HUES64 (cell line): ENCODE data around the gene TMEM253.

Source experiments
- H3K27ac ChIP-seq: 2 replicates; pipeline ENCODE4 v1.7.0; 2013; ENCODE audit warnings: low read depth, low read length, inconsistent platforms
- H3K27me3 ChIP-seq: 2 replicates; pipeline ENCODE4 v1.6.1; 2013; ENCODE audit warnings: mild to moderate bottlenecking, low read length; ENCODE audit not compliant: insufficient read depth
- H3K36me3 ChIP-seq: 2 replicates; pipeline ENCODE4 v1.6.1; 2013; ENCODE audit warnings: mild to moderate bottlenecking, low read length; ENCODE audit not compliant: insufficient read depth
- H3K4me1 ChIP-seq: 2 replicates; pipeline ENCODE4 v1.6.1; 2013; ENCODE audit warnings: mild to moderate bottlenecking, low read length, moderate library complexity; ENCODE audit not compliant: insufficient read depth
- H3K4me3 ChIP-seq: 2 replicates; pipeline ENCODE4 v1.5.1; 2013; ENCODE audit warnings: mild to moderate bottlenecking, low read length, moderate library complexity
- H3K9ac ChIP-seq: 2 replicates; pipeline ENCODE4 v1.6.1; 2013; ENCODE audit warnings: mild to moderate bottlenecking, low read depth, low read length
- H3K9me3 ChIP-seq: 2 replicates; pipeline ENCODE4 v1.6.1; 2013; ENCODE audit warnings: low read depth, low read length; ENCODE audit not compliant: insufficient read depth
- WGBS: fragments of 150-250, 120-280 bp; methylation state at CpG from one replicate; pipeline ENCODE4 v1.1.7; 2013; ENCODE audit warnings: missing lambda C conversion rate; 5-methylcytosine and 5-hydroxymethylcytosine counted together

TMEM253 gene

GRCh38 chr14:21092273-21093011, 8.4 kb upstream of the TMEM253 start:
- H3K9me3 ChIP-seq: no peaks in the 10 kb centered on the region
- H3K36me3 ChIP-seq: peaks cover 55% of the 10 kb centered on the region
- H3K9ac ChIP-seq: peak overlapping the region; percentile 8; the same call in 1 of the 2 replicates
- no peak overlapping the region for H3K4me3 ChIP-seq
- H3K4me1 ChIP-seq: peaks cover 38% of the 10 kb centered on the region
- 70% methylated on average over 59 of the region's 59 CpGs for WGBS
- no peaks in the 10 kb centered on the region for H3K27me3 ChIP-seq
- H3K27ac ChIP-seq: peak overlapping the region; percentile 37; the same call in 1 of the 2 replicates

GRCh38 chr14:21093018-21093417, 7.8 kb upstream of the TMEM253 start:
- H3K27ac ChIP-seq: 0 out of 2 replicates have a peak overlapping the region, but pooled peaks have one; percentile 3
- H3K4me3 ChIP-seq: no peak overlapping the region; the same call in 1 of the 2 replicates
- no peaks in the 10 kb centered on the region for H3K9me3 ChIP-seq
- WGBS: 86% methylated on average over 36 of the region's 36 CpGs
- H3K4me1 ChIP-seq: peaks cover 38% of the 10 kb centered on the region
- H3K36me3 ChIP-seq: peaks cover 54% of the 10 kb centered on the region
- no peaks in the 10 kb centered on the region for H3K27me3 ChIP-seq
- H3K9ac ChIP-seq: no peak overlapping the region; the same call in 1 of the 2 replicates

- peaks cover 40% of the 10 kb centered on the region for H3K4me1 ChIP-seq
- 10% methylated on average over 6 of the region's 7 CpGs for WGBS
- no peaks in the 10 kb centered on the region for H3K27me3 ChIP-seq
- H3K27ac ChIP-seq: peak overlapping the region; percentile 92
- H3K4me3 ChIP-seq: peak overlapping the region; percentile 55
- peaks cover 44% of the 10 kb centered on the region for H3K36me3 ChIP-seq
- H3K9me3 ChIP-seq: no peaks in the 10 kb centered on the region
- H3K9ac ChIP-seq: peak overlapping the region; percentile 74
Measured at GRCh38 chr14:21093769-21094681, 6.8 kb upstream of the TMEM253 start.

GRCh38 chr14:21095430-21096205, 5.2 kb upstream of the TMEM253 start:
- no peak overlapping the region for H3K9ac ChIP-seq
- no peaks in the 10 kb centered on the region for H3K27me3 ChIP-seq
- H3K27ac ChIP-seq: peak overlapping the region; percentile 56; the same call in 1 of the 2 replicates
- H3K4me3 ChIP-seq: peak overlapping the region; percentile 72
- peaks cover 49% of the 10 kb centered on the region for H3K4me1 ChIP-seq
- 90% methylated on average over 6 of the region's 6 CpGs for WGBS
- H3K9me3 ChIP-seq: no peaks in the 10 kb centered on the region
- H3K36me3 ChIP-seq: peaks cover 28% of the 10 kb centered on the region

- H3K9ac ChIP-seq: no peak overlapping the region
Measured at GRCh38 chr14:21096438-21096837, 4.4 kb upstream of the TMEM253 start.

GRCh38 chr14:21096978-21097635, 3.8 kb upstream of the TMEM253 start:
- peak overlapping the region; percentile 72 for H3K4me3 ChIP-seq

More at GRCh38 chr14:21096438-21096837, 4.4 kb upstream of the TMEM253 start:
- H3K27ac ChIP-seq: peak overlapping the region; percentile 41; the same call in 1 of the 2 replicates
- peaks cover 19% of the 10 kb centered on the region for H3K36me3 ChIP-seq
- H3K9me3 ChIP-seq: no peaks in the 10 kb centered on the region
- peak overlapping the region; percentile 72 for H3K4me3 ChIP-seq
- WGBS: 88% methylated on average over 3 of the region's 3 CpGs
- H3K27me3 ChIP-seq: no peaks in the 10 kb centered on the region
- H3K4me1 ChIP-seq: peaks cover 50% of the 10 kb centered on the region

GRCh38 chr14:21097636-21098075, 3.2 kb upstream of the TMEM253 start:
- peak overlapping the region; percentile 94 for H3K27ac ChIP-seq

More at GRCh38 chr14:21096978-21097635, 3.8 kb upstream of the TMEM253 start:
- 32% methylated on average over 7 of the region's 10 CpGs for WGBS
- Histone ChIP-seq H3K27ac (peak overlapping the region; percentile 94), H3K36me3 (peaks cover 13% of the 10 kb centered on the region), H3K9me3 (no peaks in the 10 kb centered on the region), H3K9ac (peak overlapping the region; percentile 84), H3K27me3 (no peaks in the 10 kb centered on the region), H3K4me1 (peaks cover 57% of the 10 kb centered on the region)

GRCh38 chr14:21098076-21098891, 2.6 kb upstream of the TMEM253 start, which contains the start of gene ZNF219:
ZNF219 (minus strand) TSS chr14:21098655; CDS start chr14:21093591, 5,064 bp downstream.
- Histone ChIP-seq H3K9me3 (no peaks in the 10 kb centered on the region), H3K4me3 (peak within 1 kb of the TSS; percentile 75), H3K4me1 (peaks cover 64% of the 10 kb centered on the region), H3K36me3 (peaks cover 3% of the 10 kb centered on the region; the same call in 1 of the 2 replicates), H3K27ac (peak within 1 kb of the TSS; percentile 94), H3K27me3 (no peaks in the 10 kb centered on the region), H3K9ac (peak within 1 kb of the TSS; percentile 84)
- under 1% methylated on average over 58 of the region's 90 CpGs for WGBS

More at GRCh38 chr14:21097636-21098075, 3.2 kb upstream of the TMEM253 start:
- H3K4me3 ChIP-seq: peak overlapping the region; percentile 72
- no peaks in the 10 kb centered on the region for H3K27me3 ChIP-seq
- H3K9ac ChIP-seq: peak overlapping the region; percentile 84
- WGBS: under 1% methylated on average over 14 of the region's 19 CpGs
- peaks cover 9% of the 10 kb centered on the region; the same call in 1 of the 2 replicates for H3K36me3 ChIP-seq
- H3K4me1 ChIP-seq: peaks cover 62% of the 10 kb centered on the region
- H3K9me3 ChIP-seq: no peaks in the 10 kb centered on the region

- Histone ChIP-seq H3K4me1 (peaks cover 58% of the 10 kb centered on the region), H3K27me3 (no peaks in the 10 kb centered on the region), H3K9me3 (no peaks in the 10 kb centered on the region), H3K36me3 (no peaks in the 10 kb centered on the region), H3K4me3 (peak overlapping the region; percentile 75), H3K27ac (peak overlapping the region; percentile 82), H3K9ac (peak overlapping the region; percentile 80)
- 16% methylated on average over 11 of the region's 16 CpGs for WGBS
Measured at GRCh38 chr14:21098892-21099595, 1.8 kb upstream of the TMEM253 start.
